Trophoblast cell (in vitro differentiated cells and primary cell): ENCODE measurements around the gene DNM3.

Source experiments
- DNase-seq, 2 donors: peaks; one replicate each; pipeline ENCODE4 v3.0.0-alpha.2; 2016
- H2AFZ ChIP-seq: 2 replicates; pipeline ENCODE4 v1.6.1; 2013; ENCODE audit warnings: low read length, moderate library complexity, mild to moderate bottlenecking; ENCODE audit not compliant: insufficient read depth, poor library complexity
- H2AK5ac ChIP-seq: 2 replicates; pipeline ENCODE4 v1.6.1; 2013; ENCODE audit warnings: mild to moderate bottlenecking, low read length
- H2BK120ac ChIP-seq: 2 replicates; pipeline ENCODE4 v1.6.1; 2013; ENCODE audit warnings: low read length, mild to moderate bottlenecking, moderate library complexity; ENCODE audit not compliant: insufficient read depth, poor library complexity
- H2BK12ac ChIP-seq: 2 replicates; pipeline ENCODE4 v1.6.1; 2013; ENCODE audit warnings: mild to moderate bottlenecking, low read length, moderate library complexity
- H2BK5ac ChIP-seq: 2 replicates; pipeline ENCODE4 v1.6.1; 2013; ENCODE audit warnings: low read length, low read depth, moderate library complexity, mild to moderate bottlenecking; ENCODE audit not compliant: poor library complexity
- H3K14ac ChIP-seq: 2 replicates; pipeline ENCODE4 v1.6.1; 2013; ENCODE audit warnings: mild to moderate bottlenecking, low read length
- H3K18ac ChIP-seq: 2 replicates; pipeline ENCODE4 v1.6.1; 2013; ENCODE audit warnings: mild to moderate bottlenecking, low read length
- H3K23ac ChIP-seq: 2 replicates; pipeline ENCODE4 v1.6.1; 2013; ENCODE audit warnings: low read length
- H3K27ac ChIP-seq: 2 replicates; pipeline ENCODE4 v1.5.1; 2013; ENCODE audit warnings: low read depth, mild to moderate bottlenecking, inconsistent platforms, low read length, moderate library complexity
- H3K27me3 ChIP-seq: 2 replicates; pipeline ENCODE4 v1.6.1; 2013; ENCODE audit warnings: inconsistent platforms, mild to moderate bottlenecking, low read length, moderate library complexity; ENCODE audit not compliant: insufficient read depth
- H3K36me3 ChIP-seq, 2 experiments: 1 replicate in 1 of 2; 2 replicates in 1 of 2; pipeline ENCODE4 v1.6.1; 2013; ENCODE audit warnings: low read length in 2 of 2, mild to moderate bottlenecking in 2 of 2, moderate library complexity in 1 of 2; ENCODE audit not compliant: insufficient read depth in 2 of 2, control insufficient read depth in 1 of 2
- H3K4ac ChIP-seq: 2 replicates; pipeline ENCODE4 v1.6.1; 2013; ENCODE audit warnings: low read depth, mild to moderate bottlenecking, low read length, moderate library complexity
- H3K4me1 ChIP-seq, 2 experiments: 1 replicate in 1 of 2; 2 replicates in 1 of 2; pipeline ENCODE4 v1.6.1; 2013; ENCODE audit warnings: low read length in 2 of 2, mild to moderate bottlenecking in 2 of 2, moderate library complexity in 1 of 2; ENCODE audit not compliant: insufficient read depth in 2 of 2, control insufficient read depth in 1 of 2
- H3K4me2 ChIP-seq: 2 replicates; pipeline ENCODE4 v1.6.1; 2013; ENCODE audit warnings: inconsistent platforms, mild to moderate bottlenecking, low read length, moderate library complexity
- H3K4me3 ChIP-seq: 2 replicates; pipeline ENCODE4 v1.5.1; 2013; ENCODE audit warnings: mild to moderate bottlenecking, low read depth, low read length, inconsistent platforms
- H3K79me1 ChIP-seq: one replicate; pipeline ENCODE4 v1.6.1; 2013; ENCODE audit warnings: low read length
- H3K79me2 ChIP-seq: 2 replicates; pipeline ENCODE4 v1.6.1; 2013; ENCODE audit warnings: low read length, mild to moderate bottlenecking; ENCODE audit not compliant: control insufficient read depth, insufficient read depth, poor library complexity
- H3K9ac ChIP-seq: 2 replicates; pipeline ENCODE4 v1.6.1; 2013; ENCODE audit warnings: mild to moderate bottlenecking, low read length
- H3K9me3 ChIP-seq: 2 replicates; pipeline ENCODE4 v1.6.1; 2013; ENCODE audit warnings: low read depth, mild to moderate bottlenecking, control low read depth, inconsistent platforms, low read length; ENCODE audit not compliant: insufficient read depth
- H4K12ac ChIP-seq: 2 replicates; pipeline ENCODE4 v1.6.1; 2013; ENCODE audit warnings: low read depth, mild to moderate bottlenecking, low read length, moderate library complexity
- H4K8ac ChIP-seq: 2 replicates; pipeline ENCODE4 v1.6.1; 2013; ENCODE audit warnings: low read depth, mild to moderate bottlenecking, low read length, moderate library complexity
- H4K91ac ChIP-seq: one replicate; pipeline ENCODE4 v1.6.1; 2013; ENCODE audit warnings: low read depth, mild to moderate bottlenecking, low read length, moderate library complexity
- WGBS: extraction: QIAGEN DNeasy Blood & Tissue Kit; methylation state at CpG from one replicate; pipeline ENCODE4 v1.1.7; 2013; ENCODE audit warnings: missing lambda C conversion rate; ENCODE audit not compliant: insufficient read length, insufficient coverage; ENCODE audit errors: extremely low coverage; 5-methylcytosine and 5-hydroxymethylcytosine counted together

DNM3 gene

GRCh38 chr1:172142324-172142723 is 301.0 kb downstream of the DNM3 start:
- H3K4me3 ChIP-seq, result no peak overlapping the region
- H3K79me1 ChIP-seq, result peaks cover 6% of the 10 kb centered on the region
- H4K91ac ChIP-seq, result no peak overlapping the region
- no peak overlapping the region for H3K14ac ChIP-seq
- H3K27ac ChIP-seq, result no peak overlapping the region
- H4K8ac ChIP-seq, result no peak overlapping the region
- H4K12ac ChIP-seq, result no peak overlapping the region
- H3K27me3 ChIP-seq, result no peaks in the 10 kb centered on the region
- H3K18ac ChIP-seq, result no peak overlapping the region
- peaks cover 6 to 11% of the 10 kb centered on the region in 2 experiments for H3K4me1 ChIP-seq
- no peak overlapping the region for H3K23ac ChIP-seq
- H2BK120ac ChIP-seq, result no peak overlapping the region
- no peak overlapping the region for H2BK5ac ChIP-seq
- H3K4me2 ChIP-seq, result no peak overlapping the region
- H3K4ac ChIP-seq, result no peak overlapping the region
- H3K36me3 ChIP-seq, result no peaks in the 10 kb centered on the region
- DNase-seq, result no peak
- H2BK12ac ChIP-seq, result no peak overlapping the region
- peaks cover 3% of the 10 kb centered on the region for H3K79me2 ChIP-seq
- no CpG with 5 or more reads among the region's 5 CpGs for WGBS
- no peak overlapping the region for H2AK5ac ChIP-seq
- no peak overlapping the region for H2AFZ ChIP-seq
- no peak overlapping the region for H3K9ac ChIP-seq
- no peaks in the 10 kb centered on the region for H3K9me3 ChIP-seq

GRCh38 chr1:172143384-172144055 is 302.2 kb downstream of the DNM3 start:
- Histone ChIP-seq H3K14ac (no peak overlapping the region), H3K4ac (no peak overlapping the region), H3K79me2 (peaks cover 3% of the 10 kb centered on the region), H2AFZ (no peak overlapping the region), H2BK12ac (no peak overlapping the region), H4K91ac (no peak overlapping the region), H4K12ac (no peak overlapping the region), H3K36me3 (no peaks in the 10 kb centered on the region), H2BK5ac (no peak overlapping the region), H3K23ac (no peak overlapping the region), H3K27me3 (no peaks in the 10 kb centered on the region), H3K4me2 (peak overlapping the region; percentile 31), H3K9me3 (no peaks in the 10 kb centered on the region), H3K79me1 (peaks cover 6% of the 10 kb centered on the region), H3K4me1 (peaks cover 6 to 11% of the 10 kb centered on the region in 2 experiments), H3K9ac (no peak overlapping the region), H3K27ac (no peak overlapping the region), H3K4me3 (no peak overlapping the region), H2AK5ac (no peak overlapping the region), H4K8ac (no peak overlapping the region), H3K18ac (no peak overlapping the region), H2BK120ac (no peak overlapping the region)
- WGBS, result no CpG with 5 or more reads among the region's 3 CpGs
- no peak for DNase-seq

GRCh38 chr1:172144445-172145061 is 303.3 kb downstream of the DNM3 start:
- peak in 1 of 2 donors; percentile 3 for DNase-seq
- H2BK5ac ChIP-seq, result peak overlapping the region; percentile 25
- H3K79me1 ChIP-seq, result peaks cover 6% of the 10 kb centered on the region
- H2BK12ac ChIP-seq, result peak overlapping the region; percentile 25
- H3K27me3 ChIP-seq, result no peaks in the 10 kb centered on the region
- peak overlapping the region; percentile 75 for H3K27ac ChIP-seq
- peak overlapping the region; percentile 68 for H4K8ac ChIP-seq
- peak overlapping the region; percentile 61 for H2BK120ac ChIP-seq
- H3K14ac ChIP-seq, result peak overlapping the region; percentile 76
- H3K36me3 ChIP-seq, result no peaks in the 10 kb centered on the region
- peaks cover 3% of the 10 kb centered on the region for H3K79me2 ChIP-seq
- H3K23ac ChIP-seq, result no peak overlapping the region
- peak overlapping the region; percentile 55 for H3K4me2 ChIP-seq
- no peak overlapping the region for H2AFZ ChIP-seq
- H4K91ac ChIP-seq, result peak overlapping the region; percentile 91
- H3K9ac ChIP-seq, result no peak overlapping the region
- peak overlapping the region; percentile 35 for H4K12ac ChIP-seq
- H3K4ac ChIP-seq, result no peak overlapping the region
- no peaks in the 10 kb centered on the region for H3K9me3 ChIP-seq
- H3K4me3 ChIP-seq, result peak overlapping the region; percentile 2
- no peak overlapping the region for H2AK5ac ChIP-seq
- WGBS, result no CpG with 5 or more reads among the region's 13 CpGs
- peaks cover 6 to 11% of the 10 kb centered on the region in 2 experiments for H3K4me1 ChIP-seq
- peak overlapping the region; percentile 25 for H3K18ac ChIP-seq

- Histone ChIP-seq H3K14ac (no peak overlapping the region), H2AK5ac (no peak overlapping the region), H4K8ac (peak overlapping the region; percentile 68), H3K4ac (no peak overlapping the region), H3K79me2 (peaks cover 3% of the 10 kb centered on the region), H3K79me1 (peaks cover 6% of the 10 kb centered on the region), H3K36me3 (no peaks in the 10 kb centered on the region), H3K27ac (peak overlapping the region; percentile 75), H3K9me3 (no peaks in the 10 kb centered on the region), H3K4me1 (peaks cover 6 to 11% of the 10 kb centered on the region in 2 experiments), H4K12ac (no peak overlapping the region), H2BK5ac (no peak overlapping the region), H3K9ac (no peak overlapping the region), H2AFZ (no peak overlapping the region), H3K4me2 (no peak overlapping the region), H2BK12ac (no peak overlapping the region), H2BK120ac (peak overlapping the region; percentile 57), H3K23ac (no peak overlapping the region), H3K27me3 (no peaks in the 10 kb centered on the region), H4K91ac (no peak overlapping the region), H3K4me3 (no peak overlapping the region), H3K18ac (no peak overlapping the region)
- DNase-seq, result no peak
- no CpG with 5 or more reads among the region's 2 CpGs for WGBS
Measured at GRCh38 chr1:172145231-172145651, 303.9 kb downstream of the DNM3 start.
